Adipocyte (in vitro differentiated cells): ENCODE measurements around the gene USP15.

Experiments used
- DNase-seq: peaks from one replicate; pipeline ENCODE4 v3.0.0-alpha.2; 2015; ENCODE audit warnings: low read depth
- H3K27me3 ChIP-seq: replicated peaks from 2 replicates; pipeline ENCODE4 v1.7.0; 2013; ENCODE audit warnings: mild to moderate bottlenecking, low read length, moderate library complexity; ENCODE audit not compliant: control insufficient read depth, insufficient read depth
- H3K36me3 ChIP-seq: 2 replicates; pipeline ENCODE4 v1.7.0; 2013; ENCODE audit warnings: low read length, mild to moderate bottlenecking, moderate library complexity; ENCODE audit not compliant: control insufficient read depth, insufficient read depth, severe bottlenecking
- H3K4me1 ChIP-seq: 2 replicates; pipeline ENCODE4 v1.7.0; 2013; ENCODE audit warnings: mild to moderate bottlenecking, low read length, moderate library complexity; ENCODE audit not compliant: control insufficient read depth, insufficient read depth
- H3K4me3 ChIP-seq: 2 replicates; pipeline ENCODE4 v1.7.0; 2013; ENCODE audit warnings: mild to moderate bottlenecking, low read length, moderate library complexity
- H3K9ac ChIP-seq: 2 replicates; pipeline ENCODE4 v1.7.0; 2013; ENCODE audit warnings: mild to moderate bottlenecking, low read length, moderate library complexity
- H3K9me3 ChIP-seq: 2 replicates; pipeline ENCODE4 v1.7.0; 2013; ENCODE audit warnings: mild to moderate bottlenecking, low read length, moderate library complexity; ENCODE audit not compliant: control insufficient read depth

Gene USP15

DNA sequence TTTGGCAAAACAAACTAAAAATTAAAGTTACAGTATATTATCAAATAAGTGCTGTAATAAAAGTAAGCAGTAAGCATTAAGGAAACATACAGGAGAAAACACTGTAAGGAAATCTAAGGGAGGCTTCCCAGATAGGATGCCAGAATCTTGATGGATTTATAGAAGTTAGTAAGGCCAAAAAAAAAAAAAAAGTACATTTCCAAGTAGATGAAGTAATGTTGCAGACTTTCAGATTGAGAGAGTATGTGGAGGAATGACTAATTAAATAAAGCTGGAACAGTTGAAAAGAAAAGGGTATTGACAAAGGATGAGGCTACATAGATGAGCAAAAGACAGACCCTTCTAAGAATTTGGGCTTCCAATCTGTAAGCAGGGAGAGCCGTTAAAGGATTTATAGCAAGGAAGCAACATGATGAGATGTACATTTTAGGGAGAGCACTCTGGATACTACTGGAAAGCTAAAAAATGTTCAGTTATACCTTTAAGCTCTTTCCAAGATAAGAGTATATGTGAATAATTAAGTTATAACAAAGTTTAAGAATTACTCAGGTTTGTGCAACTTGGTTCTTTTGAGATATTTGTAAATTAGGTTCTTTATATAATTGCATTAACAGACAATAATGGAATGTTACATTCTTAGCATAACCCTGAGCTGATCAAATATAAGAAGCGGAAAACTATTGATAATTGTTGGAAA lies 119.0 kb downstream of the USP15 start:
- peaks cover 22% of the 10 kb centered on the region for H3K36me3 ChIP-seq
- no peaks in the 10 kb centered on the region for H3K9me3 ChIP-seq
- no peak overlapping the region for H3K4me3 ChIP-seq
- peaks cover 14% of the 10 kb centered on the region for H3K4me1 ChIP-seq
- no peak overlapping the region for H3K9ac ChIP-seq
- H3K27me3 ChIP-seq: no peaks in the 10 kb centered on the region
- DNase-seq: peak; percentile 28

DNA sequence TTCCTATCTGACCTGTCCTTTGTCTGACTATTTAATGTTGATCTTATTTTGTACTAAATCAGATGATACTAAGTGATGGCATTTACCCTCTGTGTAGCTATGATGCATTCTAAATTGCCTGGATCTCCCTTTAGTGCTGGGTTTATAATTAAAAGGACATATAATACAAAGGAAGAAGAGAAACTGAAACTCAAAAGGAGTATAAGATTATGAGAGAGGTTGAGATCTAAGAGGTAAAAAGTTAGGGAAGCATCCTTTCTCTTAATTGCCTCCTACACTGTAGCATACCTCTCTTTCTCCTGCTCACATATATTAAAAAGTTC lies 119.5 kb downstream of the USP15 start:
- Histone ChIP-seq H3K4me3 (no peak overlapping the region), H3K27me3 (no peaks in the 10 kb centered on the region), H3K9me3 (no peaks in the 10 kb centered on the region), H3K36me3 (peaks cover 24% of the 10 kb centered on the region), H3K4me1 (peaks cover 14% of the 10 kb centered on the region), H3K9ac (no peak overlapping the region)
- DNase-seq: no peak

GRCh38 chr12:62382526-62382925 lies 122.3 kb downstream of the USP15 start:
- Histone ChIP-seq H3K4me1 (peaks cover 14% of the 10 kb centered on the region), H3K27me3 (no peaks in the 10 kb centered on the region), H3K9ac (no peak overlapping the region), H3K36me3 (peaks cover 45% of the 10 kb centered on the region), H3K9me3 (no peaks in the 10 kb centered on the region), H3K4me3 (no peak overlapping the region)
- no peak for DNase-seq

DNA sequence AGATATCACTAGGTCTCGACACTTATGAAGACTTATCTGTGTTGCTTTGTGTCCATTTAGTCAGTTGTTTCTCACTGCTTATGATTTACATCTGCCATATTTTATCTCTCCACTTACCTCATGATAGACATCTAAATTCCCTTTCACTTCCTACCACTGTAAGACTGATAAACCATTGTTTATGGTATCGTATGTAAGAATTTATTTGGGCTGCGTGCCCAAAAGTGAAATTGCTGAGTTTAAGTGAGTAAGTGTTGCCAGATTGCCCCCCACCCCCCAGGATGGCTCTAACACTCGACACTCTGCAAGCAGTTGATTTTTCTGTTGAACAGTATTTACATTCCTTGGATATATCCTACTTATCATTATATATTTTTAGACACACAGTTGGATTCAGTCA lies 136.5 kb downstream of the USP15 start:
- Histone ChIP-seq H3K9ac (no peak overlapping the region), H3K9me3 (no peaks in the 10 kb centered on the region), H3K27me3 (no peaks in the 10 kb centered on the region), H3K4me3 (no peak overlapping the region), H3K36me3 (peaks cover 95% of the 10 kb centered on the region), H3K4me1 (no peaks in the 10 kb centered on the region)
- no peak for DNase-seq

- H3K4me1 ChIP-seq: no peaks in the 10 kb centered on the region
- no peak overlapping the region for H3K9ac ChIP-seq
- DNase-seq: no peak
- peaks cover 97% of the 10 kb centered on the region for H3K36me3 ChIP-seq
- H3K27me3 ChIP-seq: no peaks in the 10 kb centered on the region
- no peak overlapping the region for H3K4me3 ChIP-seq
- H3K9me3 ChIP-seq: no peaks in the 10 kb centered on the region
Observed at GRCh38 chr12:62400135-62400534, 139.9 kb downstream of the USP15 start.

- no peak for DNase-seq
- H3K36me3 ChIP-seq: peaks cover 87% of the 10 kb centered on the region
- no peaks in the 10 kb centered on the region for H3K4me1 ChIP-seq
- no peaks in the 10 kb centered on the region for H3K27me3 ChIP-seq
- no peak overlapping the region for H3K9ac ChIP-seq
- no peaks in the 10 kb centered on the region for H3K9me3 ChIP-seq
- H3K4me3 ChIP-seq: no peak overlapping the region
Observed at GRCh38 chr12:62401631-62402030, 141.4 kb downstream of the USP15 start.

DNA sequence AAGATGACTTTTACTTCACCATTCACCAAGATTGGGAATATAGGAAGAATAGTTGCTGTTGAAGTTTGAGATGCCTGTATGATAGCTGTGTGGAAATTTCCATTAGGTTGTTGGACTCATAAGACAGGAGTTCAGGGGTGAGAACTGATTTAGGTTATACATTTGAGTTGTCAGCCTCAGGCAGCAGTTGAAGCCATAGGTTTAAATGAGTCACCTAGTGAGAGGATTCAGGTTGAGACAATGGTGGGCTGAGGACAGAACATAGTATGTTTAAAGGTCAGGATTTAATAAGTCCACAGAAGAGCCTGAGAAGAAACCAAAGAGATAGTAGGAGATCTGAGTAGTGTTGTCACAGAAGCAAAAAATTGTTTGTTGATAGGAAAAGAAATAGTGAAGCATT lies 142.8 kb downstream of the USP15 start:
- Histone ChIP-seq H3K27me3 (no peaks in the 10 kb centered on the region), H3K9me3 (no peaks in the 10 kb centered on the region), H3K36me3 (peaks cover 79% of the 10 kb centered on the region), H3K4me1 (no peaks in the 10 kb centered on the region), H3K4me3 (no peak overlapping the region), H3K9ac (no peak overlapping the region)
- DNase-seq: no peak

DNA sequence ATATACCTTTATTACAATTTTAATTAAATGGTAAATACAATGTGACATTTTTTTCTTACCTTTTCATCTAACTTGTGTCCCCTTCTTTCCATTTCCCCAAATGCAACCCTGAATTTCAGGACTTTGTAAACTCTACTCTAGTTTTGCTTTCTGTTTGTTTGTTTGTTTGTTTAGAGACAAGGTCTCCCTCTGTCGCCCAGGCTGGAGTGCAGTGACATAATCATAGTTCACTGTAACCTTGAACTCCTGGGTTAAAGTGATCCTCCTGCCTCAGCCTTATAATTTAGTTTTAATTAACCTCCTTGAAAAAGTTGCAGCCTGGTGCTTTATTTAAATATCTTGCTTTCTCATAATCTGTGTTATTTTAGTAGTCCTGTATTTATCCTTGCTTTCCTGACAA lies 147.4 kb downstream of the USP15 start:
- no peak overlapping the region for H3K9ac ChIP-seq
- no peak for DNase-seq
- H3K9me3 ChIP-seq: no peaks in the 10 kb centered on the region
- H3K27me3 ChIP-seq: no peaks in the 10 kb centered on the region
- H3K4me3 ChIP-seq: no peak overlapping the region
- peaks cover 6% of the 10 kb centered on the region for H3K4me1 ChIP-seq
- H3K36me3 ChIP-seq: peaks cover 38% of the 10 kb centered on the region

DNA sequence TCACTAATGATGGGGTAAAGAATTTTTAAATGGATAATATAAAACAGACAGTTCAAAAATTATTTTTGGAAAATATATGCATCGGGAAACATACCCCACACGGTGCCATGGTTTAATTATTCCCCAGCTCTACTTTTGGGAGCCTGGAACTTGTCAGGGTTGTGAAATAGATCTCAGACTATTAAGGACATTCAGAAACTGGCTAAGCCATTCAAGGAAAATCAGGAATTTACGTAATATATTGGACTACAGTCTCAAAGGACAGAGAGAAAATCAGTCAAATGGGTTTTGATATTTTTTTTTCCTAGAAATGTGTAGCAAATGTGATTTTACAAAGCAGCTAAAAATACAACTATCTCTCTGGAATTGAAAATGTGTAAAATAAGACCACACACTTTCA lies 148.9 kb downstream of the USP15 start:
- Histone ChIP-seq H3K4me1 (peaks cover 6% of the 10 kb centered on the region), H3K36me3 (peaks cover 25% of the 10 kb centered on the region), H3K9ac (no peak overlapping the region), H3K9me3 (no peaks in the 10 kb centered on the region), H3K27me3 (no peaks in the 10 kb centered on the region), H3K4me3 (no peak overlapping the region)
- DNase-seq: peak; percentile 23

- Histone ChIP-seq H3K36me3 (peaks cover 4% of the 10 kb centered on the region), H3K27me3 (no peaks in the 10 kb centered on the region), H3K9me3 (no peaks in the 10 kb centered on the region), H3K4me3 (no peak overlapping the region), H3K4me1 (peaks cover 3% of the 10 kb centered on the region), H3K9ac (no peak overlapping the region)
- no peak for DNase-seq
Observed at GRCh38 chr12:62414180-62414579, 154.0 kb downstream of the USP15 start.

- Histone ChIP-seq H3K27me3 (peaks cover 2% of the 10 kb centered on the region), H3K36me3 (no peaks in the 10 kb centered on the region), H3K9ac (no peak overlapping the region), H3K9me3 (peaks cover 48% of the 10 kb centered on the region), H3K4me3 (no peak overlapping the region), H3K4me1 (no peaks in the 10 kb centered on the region)
- no peak for DNase-seq
Observed at GRCh38 chr12:62426089-62426488, 165.9 kb downstream of the USP15 start.

GRCh38 chr12:62429457-62429856 lies 169.3 kb downstream of the USP15 start:
- H3K27me3 ChIP-seq: peaks cover 15% of the 10 kb centered on the region
- no peak overlapping the region for H3K9ac ChIP-seq
- peaks cover 32% of the 10 kb centered on the region for H3K9me3 ChIP-seq
- no peak overlapping the region for H3K4me3 ChIP-seq
- DNase-seq: no peak
- H3K36me3 ChIP-seq: no peaks in the 10 kb centered on the region
- H3K4me1 ChIP-seq: peaks cover under 1% of the 10 kb centered on the region
